LHCN-M2 (cell line): ENCODE measurements around the gene HTT. TPM values are rescaled to one million over a fixed set of nuclear protein-coding genes. Genes with fewer than 3 reads are reported as not detected.

Experiments used
- DNase-seq: peaks from one replicate; pipeline ENCODE4 v3.0.0-alpha.2; 2012; ENCODE audit warnings: low read depth
- total RNA-seq: library from RNA; depleted of rRNA; stranded (reverse); fragments of >200 nt; gene quantifications from 2 replicates; pipeline ENCODE4 v1.2.3, GENCODE V29; 2014

HTT gene
- total RNA-seq, 1 experiment from 2014 or later = 19.4 TPM

- DNase-seq = peak; percentile 31
Measured at GRCh38 chr4:3248811-3249661, 174.6 kb downstream of the HTT start, which contains the start of gene MSANTD1. MSANTD1 (plus strand) TSS chr4:3249159; CDS start chr4:3249223, 64 bp downstream.

- no peak for DNase-seq
Measured at GRCh38 chr4:3249711-3250437, 175.4 kb downstream of the HTT start.

- DNase-seq = no peak
Measured at GRCh38 chr4:3250438-3250955, 176.0 kb downstream of the HTT start.

GRCh38 chr4:3250956-3251690 lies 176.6 kb downstream of the HTT start:
- DNase-seq = no peak

- DNase-seq = no peak
Measured at GRCh38 chr4:3251691-3252479, 177.4 kb downstream of the HTT start.

GRCh38 chr4:3252480-3252828 lies 178.0 kb downstream of the HTT start:
- DNase-seq = no peak

- DNase-seq = no peak
Measured at GRCh38 chr4:3252831-3253641, 178.6 kb downstream of the HTT start.

GRCh38 chr4:3253808-3254207 lies 179.3 kb downstream of the HTT start:
- DNase-seq = no peak

GRCh38 chr4:3254302-3255131 lies 180.0 kb downstream of the HTT start:
- DNase-seq = no peak

- no peak for DNase-seq
Measured at GRCh38 chr4:3255611-3256186, 181.2 kb downstream of the HTT start.

GRCh38 chr4:3256230-3257102 lies 182.0 kb downstream of the HTT start:
- DNase-seq = no peak

- no peak for DNase-seq
Measured at GRCh38 chr4:3257103-3257555, 182.6 kb downstream of the HTT start.

GRCh38 chr4:3257556-3258482 lies 183.3 kb downstream of the HTT start:
- DNase-seq = peak; percentile 57

- no peak for DNase-seq
Measured at GRCh38 chr4:3261411-3262207, 187.1 kb downstream of the HTT start.

- no peak for DNase-seq
Measured at GRCh38 chr4:3262208-3263052, 187.9 kb downstream of the HTT start.
